Activated naive CD8-positive, alpha-beta T cell treated with anti-CD3 and anti-CD28 coated beads, Interleukin-2, amount 10 ng/mL, durations not matched to agents 7 days and 5 days (primary cell): ENCODE results near the gene ARHGEF38. TPM values are rescaled to one million over a fixed set of nuclear protein-coding genes. Genes with fewer than 3 reads are reported as not detected.

ENCODE experiments used
- ATAC-seq: fragments of 150-1000 bp; cut with Tn5 transposase; one replicate; pipeline ENCODE4 v1.10.0; 2021; ENCODE audit warnings: low read depth, moderate library complexity
- POLR2A ChIA-PET: fragments of 350-600 bp; sonication (Branson Sonifier 250); formaldehyde crosslinking; loops from one replicate; lab custom pipeline; 2021; ENCODE audit warnings: antibody characterized with exemption; lab: Charles Lee
- DNase-seq: peaks from one replicate; pipeline ENCODE4 v3.0.0; 2021
- H3K27ac Mint-ChIP-seq: one replicate; pipeline ENCODE4 v1.8.0; 2022; ENCODE audit warnings: mild to moderate bottlenecking, mixed read lengths
- H3K27me3 Mint-ChIP-seq: one replicate; pipeline ENCODE4 v1.8.0; 2022; ENCODE audit warnings: mild to moderate bottlenecking, moderate library complexity, mixed read lengths
- H3K36me3 Mint-ChIP-seq: one replicate; pipeline ENCODE4 v1.8.0; 2021; ENCODE audit warnings: mild to moderate bottlenecking, mixed read lengths
- H3K4me1 Mint-ChIP-seq: one replicate; pipeline ENCODE4 v1.8.0; 2021; ENCODE audit warnings: mixed read lengths
- H3K4me3 Mint-ChIP-seq: one replicate; pipeline ENCODE4 v1.8.0; 2022; ENCODE audit warnings: mild to moderate bottlenecking, moderate library complexity, mixed read lengths
- H3K9me3 Mint-ChIP-seq: one replicate; pipeline ENCODE4 v1.8.0; 2021; ENCODE audit warnings: mixed read lengths
- total RNA-seq, 2 experiments: library from RNA; stranded (reverse); gene quantifications; one replicate each; pipeline ENCODE4 v1.2.3, GENCODE V29; 2021

Gene ARHGEF38
- not detected for total RNA-seq

- peaks cover 2% of the 10 kb centered on the region for H3K27me3 Mint-ChIP-seq
- POLR2A ChIA-PET: no interaction called here
- H3K9me3 Mint-ChIP-seq: no peaks in the 10 kb centered on the region
- no peak within 1 kb of the TSS for H3K4me3 Mint-ChIP-seq
- no peaks in the 10 kb centered on the region for H3K4me1 Mint-ChIP-seq
- no peak for ATAC-seq
- no peak for DNase-seq
- no peaks in the 10 kb centered on the region for H3K36me3 Mint-ChIP-seq
- H3K27ac Mint-ChIP-seq: no peak within 1 kb of the TSS
Measured at GRCh38 chr4:105551965-105552746, at the start of gene ARHGEF38. ARHGEF38 (plus strand) TSS chr4:105552620; CDS start chr4:105552766, 146 bp downstream.

- POLR2A ChIA-PET: no interaction called here
- H3K4me3 Mint-ChIP-seq: no peak overlapping the region
- no peaks in the 10 kb centered on the region for H3K9me3 Mint-ChIP-seq
- ATAC-seq: no peak
- no peaks in the 10 kb centered on the region for H3K36me3 Mint-ChIP-seq
- no peak for DNase-seq
- H3K27me3 Mint-ChIP-seq: peaks cover 4% of the 10 kb centered on the region
- no peak overlapping the region for H3K27ac Mint-ChIP-seq
- H3K4me1 Mint-ChIP-seq: no peaks in the 10 kb centered on the region
Measured at GRCh38 chr4:105503484-105503883, 48.9 kb upstream of the ARHGEF38 start.

GRCh38 chr4:105504744-105505143 is 47.7 kb upstream of the ARHGEF38 start:
- POLR2A ChIA-PET: no interaction called here
- no peak overlapping the region for H3K27ac Mint-ChIP-seq
- H3K4me1 Mint-ChIP-seq: no peaks in the 10 kb centered on the region
- ATAC-seq (no peak), DNase-seq (no peak)
- H3K36me3 Mint-ChIP-seq: no peaks in the 10 kb centered on the region
- H3K27me3 Mint-ChIP-seq: peaks cover 7% of the 10 kb centered on the region
- H3K9me3 Mint-ChIP-seq: no peaks in the 10 kb centered on the region
- H3K4me3 Mint-ChIP-seq: no peak overlapping the region

- Mint-ChIP-seq H3K36me3 (no peaks in the 10 kb centered on the region), H3K9me3 (no peaks in the 10 kb centered on the region), H3K4me3 (no peak overlapping the region), H3K4me1 (no peaks in the 10 kb centered on the region), H3K27me3 (peaks cover 6% of the 10 kb centered on the region), H3K27ac (no peak overlapping the region)
- POLR2A ChIA-PET: no interaction called here
- DNase-seq (no peak), ATAC-seq (no peak)
Measured at GRCh38 chr4:105509291-105509690, 43.1 kb upstream of the ARHGEF38 start.

- no peak overlapping the region for H3K27ac Mint-ChIP-seq
- no peak for DNase-seq
- peaks cover 6% of the 10 kb centered on the region for H3K27me3 Mint-ChIP-seq
- no peaks in the 10 kb centered on the region for H3K4me1 Mint-ChIP-seq
- ATAC-seq: no peak
- H3K9me3 Mint-ChIP-seq: no peaks in the 10 kb centered on the region
- POLR2A ChIA-PET: no interaction called here
- H3K36me3 Mint-ChIP-seq: no peaks in the 10 kb centered on the region
- no peak overlapping the region for H3K4me3 Mint-ChIP-seq
Measured at GRCh38 chr4:105509714-105510113, 42.7 kb upstream of the ARHGEF38 start.

- Mint-ChIP-seq H3K36me3 (no peaks in the 10 kb centered on the region), H3K27ac (no peak overlapping the region), H3K4me1 (no peaks in the 10 kb centered on the region), H3K4me3 (no peak overlapping the region), H3K9me3 (no peaks in the 10 kb centered on the region), H3K27me3 (peaks cover 6% of the 10 kb centered on the region)
- POLR2A ChIA-PET: no interaction called here
- no peak for DNase-seq
- ATAC-seq: no peak
Measured at GRCh38 chr4:105510245-105510644, 42.2 kb upstream of the ARHGEF38 start.

- no peak overlapping the region for H3K27ac Mint-ChIP-seq
- POLR2A ChIA-PET: no interaction called here
- DNase-seq (no peak), ATAC-seq (no peak)
- no peak overlapping the region for H3K4me3 Mint-ChIP-seq
- peaks cover 10% of the 10 kb centered on the region for H3K27me3 Mint-ChIP-seq
- H3K4me1 Mint-ChIP-seq: no peaks in the 10 kb centered on the region
- H3K9me3 Mint-ChIP-seq: no peaks in the 10 kb centered on the region
- no peaks in the 10 kb centered on the region for H3K36me3 Mint-ChIP-seq
Measured at GRCh38 chr4:105520819-105521790, 31.3 kb upstream of the ARHGEF38 start.

- H3K27me3 Mint-ChIP-seq: peaks cover 12% of the 10 kb centered on the region
- H3K27ac Mint-ChIP-seq: no peak overlapping the region
- H3K9me3 Mint-ChIP-seq: no peaks in the 10 kb centered on the region
- no peak overlapping the region for H3K4me3 Mint-ChIP-seq
- POLR2A ChIA-PET: no interaction called here
- H3K4me1 Mint-ChIP-seq: no peaks in the 10 kb centered on the region
- H3K36me3 Mint-ChIP-seq: no peaks in the 10 kb centered on the region
- DNase-seq: no peak
- ATAC-seq: no peak
Measured at GRCh38 chr4:105526656-105527055, 25.8 kb upstream of the ARHGEF38 start.

- Mint-ChIP-seq H3K9me3 (no peaks in the 10 kb centered on the region), H3K36me3 (no peaks in the 10 kb centered on the region), H3K4me1 (no peaks in the 10 kb centered on the region), H3K27ac (no peak overlapping the region), H3K27me3 (peaks cover 14% of the 10 kb centered on the region), H3K4me3 (no peak overlapping the region)
- POLR2A ChIA-PET: no interaction called here
- ATAC-seq (no peak), DNase-seq (no peak)
Measured at GRCh38 chr4:105527081-105527480, 25.3 kb upstream of the ARHGEF38 start.

GRCh38 chr4:105536601-105537000 is 15.8 kb upstream of the ARHGEF38 start:
- Mint-ChIP-seq H3K4me3 (no peak overlapping the region), H3K36me3 (no peaks in the 10 kb centered on the region), H3K4me1 (peaks cover 2% of the 10 kb centered on the region), H3K27me3 (peaks cover 24% of the 10 kb centered on the region), H3K9me3 (no peaks in the 10 kb centered on the region), H3K27ac (no peak overlapping the region)
- POLR2A ChIA-PET: no interaction called here
- DNase-seq: no peak
- ATAC-seq: no peak

- DNase-seq (no peak), ATAC-seq (no peak)
- POLR2A ChIA-PET: no interaction called here
- no peak overlapping the region for H3K4me3 Mint-ChIP-seq
- H3K27me3 Mint-ChIP-seq: peaks cover 29% of the 10 kb centered on the region
- H3K4me1 Mint-ChIP-seq: peaks cover 5% of the 10 kb centered on the region
- no peak overlapping the region for H3K27ac Mint-ChIP-seq
- H3K36me3 Mint-ChIP-seq: no peaks in the 10 kb centered on the region
- H3K9me3 Mint-ChIP-seq: no peaks in the 10 kb centered on the region
Measured at GRCh38 chr4:105541420-105541819, 11.0 kb upstream of the ARHGEF38 start.

GRCh38 chr4:105542039-105542438 is 10.4 kb upstream of the ARHGEF38 start:
- H3K4me3 Mint-ChIP-seq: no peak overlapping the region
- ATAC-seq: no peak

GRCh38 chr4:105543346-105543745 is 9.1 kb upstream of the ARHGEF38 start:
- H3K27ac Mint-ChIP-seq: no peak overlapping the region
- ATAC-seq (no peak), DNase-seq (no peak)
- H3K4me3 Mint-ChIP-seq: no peak overlapping the region
- peaks cover 5% of the 10 kb centered on the region for H3K4me1 Mint-ChIP-seq
- no peaks in the 10 kb centered on the region for H3K36me3 Mint-ChIP-seq
- peaks cover 23% of the 10 kb centered on the region for H3K27me3 Mint-ChIP-seq
- POLR2A ChIA-PET: no interaction called here
- H3K9me3 Mint-ChIP-seq: no peaks in the 10 kb centered on the region

More at GRCh38 chr4:105542039-105542438, 10.4 kb upstream of the ARHGEF38 start:
- H3K27me3 Mint-ChIP-seq: peaks cover 25% of the 10 kb centered on the region
- H3K4me1 Mint-ChIP-seq: peaks cover 5% of the 10 kb centered on the region
- POLR2A ChIA-PET: no interaction called here
- no peak for DNase-seq
- H3K27ac Mint-ChIP-seq: no peak overlapping the region
- H3K36me3 Mint-ChIP-seq: no peaks in the 10 kb centered on the region
- no peaks in the 10 kb centered on the region for H3K9me3 Mint-ChIP-seq
